ENCODE results near the gene SLC44A2. TPM values are rescaled to one million over a fixed set of nuclear protein-coding genes. Genes with fewer than 3 reads are reported as not detected.

Gene SLC44A2
- total and polyA plus RNA-seq, 10 of the 15 experiments (the other 5 are each of a cell fraction or from before 2014, with no cell fraction given) = 3.0 to 51.3 (median 26.8) TPM

DNA sequence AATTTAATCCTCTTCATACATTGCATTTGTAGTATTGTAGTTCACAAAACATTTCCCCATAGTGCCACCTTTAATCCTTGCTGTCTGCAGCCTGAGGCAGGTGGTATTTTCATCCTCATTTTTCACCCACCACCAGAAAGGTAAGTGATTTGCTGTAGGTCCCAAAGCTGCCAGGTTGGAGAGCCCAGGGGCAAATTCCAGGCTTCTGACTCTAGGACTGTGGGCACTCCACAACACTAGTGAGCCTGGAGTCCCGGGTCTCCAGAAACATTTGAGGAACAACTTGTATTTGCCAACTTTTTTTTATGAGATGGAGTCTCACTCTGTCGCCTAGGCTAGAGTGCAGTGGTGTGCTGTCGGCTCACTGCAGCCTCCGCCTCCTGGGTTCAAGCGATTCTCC, 35.0 kb downstream of the SLC44A2 start (continued):
- TF ChIP-seq, protein P1, sequence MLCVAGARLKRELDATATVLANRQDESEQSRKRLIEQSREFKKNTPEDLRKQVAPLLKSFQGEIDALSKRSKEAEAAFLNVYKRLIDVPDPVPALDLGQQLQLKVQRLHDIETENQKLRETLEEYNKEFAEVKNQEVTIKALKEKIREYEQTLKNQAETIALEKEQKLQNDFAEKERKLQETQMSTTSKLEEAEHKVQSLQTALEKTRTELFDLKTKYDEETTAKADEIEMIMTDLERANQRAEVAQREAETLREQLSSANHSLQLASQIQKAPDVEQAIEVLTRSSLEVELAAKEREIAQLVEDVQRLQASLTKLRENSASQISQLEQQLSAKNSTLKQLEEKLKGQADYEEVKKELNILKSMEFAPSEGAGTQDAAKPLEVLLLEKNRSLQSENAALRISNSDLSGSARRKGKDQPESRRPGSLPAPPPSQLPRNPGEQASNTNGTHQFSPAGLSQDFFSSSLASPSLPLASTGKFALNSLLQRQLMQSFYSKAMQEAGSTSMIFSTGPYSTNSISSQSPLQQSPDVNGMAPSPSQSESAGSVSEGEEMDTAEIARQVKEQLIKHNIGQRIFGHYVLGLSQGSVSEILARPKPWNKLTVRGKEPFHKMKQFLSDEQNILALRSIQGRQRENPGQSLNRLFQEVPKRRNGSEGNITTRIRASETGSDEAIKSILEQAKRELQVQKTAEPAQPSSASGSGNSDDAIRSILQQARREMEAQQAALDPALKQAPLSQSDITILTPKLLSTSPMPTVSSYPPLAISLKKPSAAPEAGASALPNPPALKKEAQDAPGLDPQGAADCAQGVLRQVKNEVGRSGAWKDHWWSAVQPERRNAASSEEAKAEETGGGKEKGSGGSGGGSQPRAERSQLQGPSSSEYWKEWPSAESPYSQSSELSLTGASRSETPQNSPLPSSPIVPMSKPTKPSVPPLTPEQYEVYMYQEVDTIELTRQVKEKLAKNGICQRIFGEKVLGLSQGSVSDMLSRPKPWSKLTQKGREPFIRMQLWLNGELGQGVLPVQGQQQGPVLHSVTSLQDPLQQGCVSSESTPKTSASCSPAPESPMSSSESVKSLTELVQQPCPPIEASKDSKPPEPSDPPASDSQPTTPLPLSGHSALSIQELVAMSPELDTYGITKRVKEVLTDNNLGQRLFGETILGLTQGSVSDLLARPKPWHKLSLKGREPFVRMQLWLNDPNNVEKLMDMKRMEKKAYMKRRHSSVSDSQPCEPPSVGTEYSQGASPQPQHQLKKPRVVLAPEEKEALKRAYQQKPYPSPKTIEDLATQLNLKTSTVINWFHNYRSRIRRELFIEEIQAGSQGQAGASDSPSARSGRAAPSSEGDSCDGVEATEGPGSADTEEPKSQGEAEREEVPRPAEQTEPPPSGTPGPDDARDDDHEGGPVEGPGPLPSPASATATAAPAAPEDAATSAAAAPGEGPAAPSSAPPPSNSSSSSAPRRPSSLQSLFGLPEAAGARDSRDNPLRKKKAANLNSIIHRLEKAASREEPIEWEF (IDR thresholded peaks at IDR 0.05; ENCODE audit: insufficient replicate concordance, low read depth, low read length) = no peak
- TF ChIP-seq, protein P2, sequence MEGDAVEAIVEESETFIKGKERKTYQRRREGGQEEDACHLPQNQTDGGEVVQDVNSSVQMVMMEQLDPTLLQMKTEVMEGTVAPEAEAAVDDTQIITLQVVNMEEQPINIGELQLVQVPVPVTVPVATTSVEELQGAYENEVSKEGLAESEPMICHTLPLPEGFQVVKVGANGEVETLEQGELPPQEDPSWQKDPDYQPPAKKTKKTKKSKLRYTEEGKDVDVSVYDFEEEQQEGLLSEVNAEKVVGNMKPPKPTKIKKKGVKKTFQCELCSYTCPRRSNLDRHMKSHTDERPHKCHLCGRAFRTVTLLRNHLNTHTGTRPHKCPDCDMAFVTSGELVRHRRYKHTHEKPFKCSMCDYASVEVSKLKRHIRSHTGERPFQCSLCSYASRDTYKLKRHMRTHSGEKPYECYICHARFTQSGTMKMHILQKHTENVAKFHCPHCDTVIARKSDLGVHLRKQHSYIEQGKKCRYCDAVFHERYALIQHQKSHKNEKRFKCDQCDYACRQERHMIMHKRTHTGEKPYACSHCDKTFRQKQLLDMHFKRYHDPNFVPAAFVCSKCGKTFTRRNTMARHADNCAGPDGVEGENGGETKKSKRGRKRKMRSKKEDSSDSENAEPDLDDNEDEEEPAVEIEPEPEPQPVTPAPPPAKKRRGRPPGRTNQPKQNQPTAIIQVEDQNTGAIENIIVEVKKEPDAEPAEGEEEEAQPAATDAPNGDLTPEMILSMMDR (IDR thresholded peaks at IDR 0.05 in 2 of 3, conservative IDR thresholded peaks at IDR 0.05 in 1 of 3; ENCODE audit: control insufficient read depth in 2 of 3, extremely low read depth in 1 of 3, insufficient read depth in 1 of 3, low read depth in 3 of 3, low read length in 3 of 3) = no peak
- TF ChIP-seq TCF3 (IDR thresholded peaks at IDR 0.05; ENCODE audit: borderline replicate concordance, insufficient read depth, low read depth, low read length) (no peak), CEBPB (IDR thresholded peaks at IDR 0.05; ENCODE audit: borderline replicate concordance in 1 of 2, low read depth in 2 of 2, low read length in 2 of 2) (no peak), NFXL1 (IDR thresholded peaks at IDR 0.05; ENCODE audit: borderline replicate concordance) (no peak), ZNF622 (IDR thresholded peaks at IDR 0.05) (no peak), CHD1 (IDR thresholded peaks at IDR 0.05; ENCODE audit: low read depth, low read length) (no peak), MEF2A (IDR thresholded peaks at IDR 0.05; ENCODE audit: insufficient read depth, low read depth, low read length) (no peak), NFYA (IDR thresholded peaks at IDR 0.05; ENCODE audit: borderline replicate concordance, low read depth, low read length) (no peak)
- TF ChIP-seq, protein P3, sequence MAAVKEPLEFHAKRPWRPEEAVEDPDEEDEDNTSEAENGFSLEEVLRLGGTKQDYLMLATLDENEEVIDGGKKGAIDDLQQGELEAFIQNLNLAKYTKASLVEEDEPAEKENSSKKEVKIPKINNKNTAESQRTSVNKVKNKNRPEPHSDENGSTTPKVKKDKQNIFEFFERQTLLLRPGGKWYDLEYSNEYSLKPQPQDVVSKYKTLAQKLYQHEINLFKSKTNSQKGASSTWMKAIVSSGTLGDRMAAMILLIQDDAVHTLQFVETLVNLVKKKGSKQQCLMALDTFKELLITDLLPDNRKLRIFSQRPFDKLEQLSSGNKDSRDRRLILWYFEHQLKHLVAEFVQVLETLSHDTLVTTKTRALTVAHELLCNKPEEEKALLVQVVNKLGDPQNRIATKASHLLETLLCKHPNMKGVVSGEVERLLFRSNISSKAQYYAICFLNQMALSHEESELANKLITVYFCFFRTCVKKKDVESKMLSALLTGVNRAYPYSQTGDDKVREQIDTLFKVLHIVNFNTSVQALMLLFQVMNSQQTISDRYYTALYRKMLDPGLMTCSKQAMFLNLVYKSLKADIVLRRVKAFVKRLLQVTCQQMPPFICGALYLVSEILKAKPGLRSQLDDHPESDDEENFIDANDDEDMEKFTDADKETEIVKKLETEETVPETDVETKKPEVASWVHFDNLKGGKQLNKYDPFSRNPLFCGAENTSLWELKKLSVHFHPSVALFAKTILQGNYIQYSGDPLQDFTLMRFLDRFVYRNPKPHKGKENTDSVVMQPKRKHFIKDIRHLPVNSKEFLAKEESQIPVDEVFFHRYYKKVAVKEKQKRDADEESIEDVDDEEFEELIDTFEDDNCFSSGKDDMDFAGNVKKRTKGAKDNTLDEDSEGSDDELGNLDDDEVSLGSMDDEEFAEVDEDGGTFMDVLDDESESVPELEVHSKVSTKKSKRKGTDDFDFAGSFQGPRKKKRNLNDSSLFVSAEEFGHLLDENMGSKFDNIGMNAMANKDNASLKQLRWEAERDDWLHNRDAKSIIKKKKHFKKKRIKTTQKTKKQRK (IDR thresholded peaks at IDR 0.05; ENCODE audit: low read depth, low read length) = no peak
- TF ChIP-seq, protein P4, sequence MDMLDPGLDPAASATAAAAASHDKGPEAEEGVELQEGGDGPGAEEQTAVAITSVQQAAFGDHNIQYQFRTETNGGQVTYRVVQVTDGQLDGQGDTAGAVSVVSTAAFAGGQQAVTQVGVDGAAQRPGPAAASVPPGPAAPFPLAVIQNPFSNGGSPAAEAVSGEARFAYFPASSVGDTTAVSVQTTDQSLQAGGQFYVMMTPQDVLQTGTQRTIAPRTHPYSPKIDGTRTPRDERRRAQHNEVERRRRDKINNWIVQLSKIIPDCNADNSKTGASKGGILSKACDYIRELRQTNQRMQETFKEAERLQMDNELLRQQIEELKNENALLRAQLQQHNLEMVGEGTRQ (IDR thresholded peaks at IDR 0.05; ENCODE audit: borderline replicate concordance, low read depth, low read length) = no peak
- TF ChIP-seq, protein P5, sequence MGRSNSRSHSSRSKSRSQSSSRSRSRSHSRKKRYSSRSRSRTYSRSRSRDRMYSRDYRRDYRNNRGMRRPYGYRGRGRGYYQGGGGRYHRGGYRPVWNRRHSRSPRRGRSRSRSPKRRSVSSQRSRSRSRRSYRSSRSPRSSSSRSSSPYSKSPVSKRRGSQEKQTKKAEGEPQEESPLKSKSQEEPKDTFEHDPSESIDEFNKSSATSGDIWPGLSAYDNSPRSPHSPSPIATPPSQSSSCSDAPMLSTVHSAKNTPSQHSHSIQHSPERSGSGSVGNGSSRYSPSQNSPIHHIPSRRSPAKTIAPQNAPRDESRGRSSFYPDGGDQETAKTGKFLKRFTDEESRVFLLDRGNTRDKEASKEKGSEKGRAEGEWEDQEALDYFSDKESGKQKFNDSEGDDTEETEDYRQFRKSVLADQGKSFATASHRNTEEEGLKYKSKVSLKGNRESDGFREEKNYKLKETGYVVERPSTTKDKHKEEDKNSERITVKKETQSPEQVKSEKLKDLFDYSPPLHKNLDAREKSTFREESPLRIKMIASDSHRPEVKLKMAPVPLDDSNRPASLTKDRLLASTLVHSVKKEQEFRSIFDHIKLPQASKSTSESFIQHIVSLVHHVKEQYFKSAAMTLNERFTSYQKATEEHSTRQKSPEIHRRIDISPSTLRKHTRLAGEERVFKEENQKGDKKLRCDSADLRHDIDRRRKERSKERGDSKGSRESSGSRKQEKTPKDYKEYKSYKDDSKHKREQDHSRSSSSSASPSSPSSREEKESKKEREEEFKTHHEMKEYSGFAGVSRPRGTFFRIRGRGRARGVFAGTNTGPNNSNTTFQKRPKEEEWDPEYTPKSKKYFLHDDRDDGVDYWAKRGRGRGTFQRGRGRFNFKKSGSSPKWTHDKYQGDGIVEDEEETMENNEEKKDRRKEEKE (IDR thresholded peaks at IDR 0.05) = no peak
